Mucosa of gallbladder (tissue), 1 donor: Measurements from ENCODE around the gene TULP3. TPM values are rescaled to one million over a fixed set of nuclear protein-coding genes. Genes with fewer than 3 reads are reported as not detected.

Experiments used
- DNase-seq: peaks from one replicate; pipeline ENCODE4 v3.0.0-alpha.2; 2020; ENCODE audit warnings: low spot score
- total RNA-seq: library from RNA; stranded (reverse); gene quantifications from one replicate; pipeline ENCODE4 v1.2.1, GENCODE V29; 2021
- donor health status: DM: no; HTN: no; CAD: no.

Gene TULP3
- total RNA-seq, 1 donor from 2014 or later: 20.7 TPM

DNA sequence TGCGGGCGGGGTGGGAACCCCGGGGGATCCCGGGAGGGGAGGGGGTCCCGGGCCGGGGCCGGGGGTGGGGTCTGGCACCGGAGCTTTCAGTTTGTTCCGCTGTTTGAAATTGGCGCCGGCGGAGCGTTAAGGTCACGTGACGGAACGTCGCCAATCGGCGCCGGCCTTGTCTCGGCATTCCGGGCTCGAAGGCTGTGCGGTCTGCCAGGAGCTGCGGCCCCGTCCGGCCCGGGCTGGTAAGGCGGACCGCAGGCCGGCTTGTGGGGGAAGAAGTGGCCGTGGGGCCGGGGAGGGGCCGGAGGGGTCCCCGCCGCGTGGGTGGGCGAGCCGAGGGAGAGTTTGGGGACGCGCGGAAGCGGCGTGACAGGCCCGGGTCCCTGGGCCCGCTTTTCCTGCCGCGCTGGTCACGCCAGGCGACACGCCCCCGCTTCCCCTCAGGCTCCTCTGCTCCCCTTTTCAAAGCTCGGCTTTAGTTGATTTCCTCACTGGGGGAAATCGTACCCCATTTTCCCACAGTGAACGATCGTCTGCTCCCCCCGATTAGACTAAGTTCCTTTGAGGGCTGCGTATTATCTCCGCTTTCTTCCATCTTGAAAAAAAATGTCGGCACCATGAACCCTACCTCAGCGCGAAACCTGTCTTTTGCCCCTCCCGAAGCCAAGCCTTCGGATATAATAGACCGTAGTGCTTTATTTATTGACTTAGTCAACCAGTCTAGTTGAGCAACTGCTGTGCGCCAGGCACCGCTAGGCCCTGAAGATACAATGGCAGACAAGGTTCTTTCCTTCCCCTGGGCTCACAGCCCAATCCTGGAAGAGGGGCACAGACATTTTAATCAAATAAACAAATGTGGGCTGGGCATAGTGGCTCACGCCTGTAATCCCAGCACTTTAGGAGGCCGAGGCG is 13.4 kb upstream of the TULP3 start, which contains the start of the genes FOXM1 and RHNO1:
Gene FOXM1 (minus strand): TSS at position 128 of the 906 bp plus-strand sequence. CDS start 2,696 bp downstream, outside the sequence.
Gene RHNO1 (plus strand): TSS at position 177 of the 906 bp plus-strand sequence. CDS start 8,144 bp downstream, outside the sequence.
- peak; percentile 94 for DNase-seq

DNA sequence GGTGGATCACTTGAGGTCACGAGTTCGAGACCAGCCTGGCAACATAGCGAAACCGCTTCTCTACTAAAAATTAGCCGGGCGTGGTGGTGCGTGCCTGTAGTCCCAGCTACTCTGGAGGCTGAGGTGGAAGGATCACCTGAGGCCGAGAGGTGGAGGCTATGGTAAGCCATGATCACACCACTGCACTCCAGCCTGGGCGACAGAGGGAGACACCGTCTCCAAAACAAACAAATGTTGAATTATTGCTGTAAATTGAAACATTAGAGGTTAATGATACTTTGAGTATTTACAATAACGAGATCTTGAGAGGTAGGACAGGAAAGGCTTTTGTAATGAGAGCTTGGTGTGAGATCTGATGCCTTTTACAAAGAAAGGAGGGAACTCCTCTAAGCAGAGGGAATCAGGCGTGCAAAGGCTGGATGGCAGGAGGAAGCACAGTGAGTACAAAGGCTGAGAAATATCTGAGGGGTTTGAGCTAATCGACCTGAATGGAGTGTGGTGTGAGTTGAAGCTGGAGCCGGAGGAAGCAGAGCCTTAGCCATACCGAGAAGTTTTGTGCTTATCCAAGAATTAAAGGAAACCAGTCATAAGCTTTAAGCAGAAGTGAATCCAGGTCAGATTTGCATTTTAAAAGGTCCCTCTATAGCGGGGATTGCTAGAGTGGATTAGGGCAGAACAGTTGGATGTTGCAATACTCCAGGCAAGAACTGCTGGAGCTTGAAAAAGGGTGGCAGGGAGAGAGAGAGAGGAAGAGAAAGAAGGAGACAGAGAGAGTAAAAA is 12.5 kb upstream of the TULP3 start:
- no peak for DNase-seq

DNA sequence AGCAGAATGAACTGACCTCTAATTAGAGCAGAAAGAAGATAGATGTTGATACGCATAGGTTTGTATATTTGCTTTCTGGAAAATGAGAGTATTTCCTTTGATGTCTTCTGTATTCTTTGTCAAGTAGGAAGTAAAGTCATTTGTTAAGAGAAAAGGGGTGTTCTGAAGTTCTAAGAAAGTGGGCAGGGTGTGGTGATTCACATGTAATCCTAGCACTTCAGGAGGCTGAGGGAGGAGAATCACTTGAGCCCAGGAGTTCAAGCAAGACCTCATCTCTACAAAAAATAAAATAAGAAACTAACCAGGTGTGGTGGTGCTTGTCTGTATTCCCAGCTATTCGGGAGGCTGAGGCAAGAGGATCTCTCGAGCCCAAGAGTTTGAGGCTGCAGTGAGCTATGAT is 10.8 kb upstream of the TULP3 start:
- DNase-seq: no peak

DNA sequence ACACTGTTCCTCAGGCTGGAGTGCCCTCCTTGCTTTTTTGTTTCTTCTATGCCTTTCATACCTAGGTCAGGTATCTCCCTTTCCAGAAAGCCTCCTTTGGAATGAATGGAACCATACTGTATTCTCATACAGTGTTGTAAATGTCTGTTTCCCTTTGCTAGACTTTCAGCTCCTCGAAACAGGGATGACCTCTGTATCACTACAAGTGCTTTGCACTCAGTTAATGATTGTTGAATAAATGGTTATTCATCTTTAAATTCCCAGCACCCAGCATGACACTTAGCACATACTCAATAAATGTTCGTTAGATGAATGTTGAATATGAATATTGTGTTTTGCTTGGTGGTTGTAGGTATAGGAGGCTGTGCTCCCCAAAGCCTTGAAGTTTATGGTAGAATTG is 5.9 kb upstream of the TULP3 start:
- no peak for DNase-seq

DNA sequence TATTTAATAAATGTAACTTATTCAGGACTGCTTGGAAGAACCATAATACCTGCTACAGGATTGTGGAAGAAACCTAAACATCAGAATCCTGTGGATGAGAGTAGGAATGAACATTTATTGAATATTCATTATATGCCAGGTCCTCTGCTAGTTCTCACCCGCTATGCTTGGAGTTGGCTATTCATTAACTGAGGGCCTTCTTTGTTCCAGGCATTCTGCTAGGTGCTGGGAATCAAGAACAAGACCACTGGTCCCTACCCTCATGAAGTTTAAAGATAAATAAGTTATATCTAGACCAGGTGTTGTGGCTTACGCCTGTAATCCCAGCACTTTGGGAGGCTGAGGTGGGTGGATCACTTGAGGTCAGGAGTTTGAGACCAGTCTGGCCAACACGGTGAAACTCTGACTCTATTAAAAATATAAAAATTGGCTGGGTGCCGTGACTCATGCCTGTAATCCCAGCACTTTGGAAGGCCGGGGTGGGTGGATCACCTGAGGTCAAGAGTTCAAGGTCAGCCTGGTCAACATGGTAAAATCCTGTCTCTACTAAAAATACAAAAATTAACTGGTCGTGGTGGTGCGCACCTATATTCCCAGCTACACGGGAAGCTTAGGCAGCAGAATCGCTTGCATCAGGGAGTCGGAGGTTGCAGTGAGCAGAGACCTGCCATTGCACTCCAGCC is 3.8 kb upstream of the TULP3 start:
- no peak for DNase-seq

DNA sequence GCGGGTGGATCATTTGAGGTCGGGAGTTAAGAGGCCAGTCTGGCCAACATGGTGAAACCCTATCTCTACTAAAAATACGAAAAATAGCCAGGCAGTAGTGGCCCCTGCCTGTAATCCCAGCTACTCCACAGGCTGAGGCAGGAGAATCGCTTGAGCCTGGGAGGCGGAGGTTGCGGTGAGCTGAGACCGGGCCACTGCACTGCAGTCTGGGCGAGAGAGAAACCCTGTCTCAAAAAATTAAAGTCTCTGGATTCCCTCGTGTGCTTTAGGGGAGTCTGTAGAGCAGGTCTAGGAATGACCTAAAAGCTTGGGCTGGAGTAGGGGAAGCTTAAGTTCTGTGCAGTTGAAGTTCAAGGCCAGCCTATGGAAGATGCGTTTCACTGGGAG is 697 bp upstream of the TULP3 start:
- no peak for DNase-seq

DNA sequence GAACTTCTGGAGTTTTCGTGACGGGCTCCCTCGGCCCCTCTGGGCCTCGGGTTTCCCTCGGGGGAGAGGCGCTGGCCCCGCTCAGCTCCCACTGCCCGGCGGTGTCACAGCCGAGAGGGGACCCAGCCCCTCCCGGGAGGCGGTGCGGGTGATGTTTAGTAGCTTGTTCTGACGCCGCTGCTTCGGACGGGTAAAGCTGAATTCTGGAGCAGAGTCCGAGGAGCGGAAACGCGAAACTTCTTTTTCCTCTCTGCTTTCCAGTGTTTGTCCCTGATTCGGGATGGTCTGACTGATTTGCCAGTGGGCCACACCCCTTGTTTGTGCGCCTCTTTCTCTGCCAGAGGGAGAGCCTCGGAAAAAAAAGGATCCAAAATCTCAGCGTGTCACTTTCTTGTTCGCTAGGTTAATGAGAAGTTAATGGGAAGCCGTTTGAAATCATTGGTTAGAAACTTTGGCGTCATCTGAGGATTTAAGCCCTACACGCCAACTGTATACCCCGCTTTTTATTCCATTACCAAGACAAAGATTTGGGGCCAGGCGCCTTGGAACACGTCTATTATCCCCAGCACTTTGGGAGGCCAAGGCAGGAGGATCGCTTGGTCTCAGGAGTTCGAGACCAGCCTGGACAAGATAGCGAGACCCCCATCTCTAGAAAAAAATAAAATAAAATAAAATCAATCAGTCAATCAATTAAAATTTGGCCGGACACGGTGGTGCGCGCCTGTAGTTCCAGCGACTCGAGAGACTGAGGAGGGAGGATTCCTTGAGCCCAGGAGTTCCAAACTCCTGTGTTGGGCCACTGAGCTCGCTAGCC is 756 bp downstream of the TULP3 start:
- peak; percentile 37 for DNase-seq

DNA sequence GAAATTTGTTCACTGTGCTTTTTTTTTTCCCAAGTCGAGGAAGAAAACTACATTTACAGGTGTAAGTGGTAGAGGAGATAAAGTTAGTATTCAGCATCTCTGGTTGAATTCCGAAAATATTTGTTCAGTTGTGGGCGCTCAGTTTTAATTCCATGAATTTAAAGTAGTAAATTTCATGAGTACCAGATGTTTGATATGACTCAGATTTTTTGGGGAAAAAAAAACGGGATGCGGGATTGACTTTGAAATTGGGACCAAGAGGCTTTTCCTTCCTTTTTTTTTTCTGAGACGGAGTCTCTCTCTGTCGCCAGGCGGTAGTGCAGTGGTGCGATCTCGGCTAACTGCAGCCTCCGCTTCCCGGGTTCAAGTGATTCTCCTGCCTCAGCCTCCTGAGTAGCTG is 1.6 kb downstream of the TULP3 start:
- no peak for DNase-seq

DNA sequence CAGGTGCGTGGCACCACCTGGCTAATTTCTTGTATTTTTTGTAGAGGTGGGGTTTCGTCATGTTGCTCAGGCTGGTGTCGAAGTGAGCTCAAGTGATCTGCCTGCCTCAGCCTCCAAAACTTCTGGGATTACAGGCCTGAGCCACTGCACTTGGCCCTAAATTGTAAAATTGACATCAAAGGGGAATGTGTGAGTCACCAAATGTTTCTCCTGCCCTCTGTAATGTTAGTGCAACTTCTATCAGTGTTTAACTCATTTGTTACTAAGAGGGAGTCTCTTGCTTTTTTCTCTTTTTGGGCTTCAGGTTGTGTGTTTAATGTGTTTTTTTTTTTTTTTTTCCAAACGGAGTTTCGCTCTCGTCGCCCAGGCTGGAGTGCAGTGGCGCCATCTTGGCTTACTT is 2.3 kb downstream of the TULP3 start:
- no peak for DNase-seq

DNA sequence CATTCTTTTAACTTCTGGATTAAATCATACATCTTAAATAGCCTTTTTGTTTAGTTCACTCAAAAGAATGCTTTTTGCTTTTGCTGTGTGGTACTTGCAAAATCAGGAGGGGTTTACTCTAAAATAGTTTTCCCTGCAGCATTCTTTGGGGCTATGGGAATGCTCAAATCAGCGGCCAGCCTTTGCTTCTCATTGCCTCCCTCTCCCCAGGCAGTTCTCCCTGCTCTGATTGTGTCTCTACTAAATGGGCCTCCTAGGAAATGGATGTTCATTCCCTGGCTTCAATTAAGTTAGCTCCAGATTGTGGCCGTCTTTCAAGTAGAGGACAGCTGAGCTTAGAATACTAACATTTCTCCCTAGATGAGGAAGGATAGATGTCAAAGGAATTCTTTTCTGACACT is 4.4 kb downstream of the TULP3 start:
- no peak for DNase-seq

DNA sequence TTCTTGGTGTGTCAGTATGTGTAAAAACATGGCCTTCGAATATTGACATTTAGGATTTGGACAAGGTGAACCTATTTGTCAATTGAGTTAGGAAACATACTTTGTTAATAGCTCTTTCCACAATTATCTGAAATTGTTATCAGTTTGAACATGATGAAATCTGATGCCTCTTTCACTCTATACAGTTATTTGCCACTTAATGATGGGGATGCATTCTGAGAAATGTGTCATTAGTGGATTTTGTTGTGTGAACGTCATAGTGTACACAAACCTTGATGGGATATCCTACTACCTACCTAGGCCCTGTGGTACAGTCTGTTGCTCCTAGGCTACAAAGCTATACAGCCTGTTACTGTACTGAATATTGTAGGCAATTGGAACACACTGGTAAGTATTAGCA is 4.8 kb downstream of the TULP3 start:
- no peak for DNase-seq

DNA sequence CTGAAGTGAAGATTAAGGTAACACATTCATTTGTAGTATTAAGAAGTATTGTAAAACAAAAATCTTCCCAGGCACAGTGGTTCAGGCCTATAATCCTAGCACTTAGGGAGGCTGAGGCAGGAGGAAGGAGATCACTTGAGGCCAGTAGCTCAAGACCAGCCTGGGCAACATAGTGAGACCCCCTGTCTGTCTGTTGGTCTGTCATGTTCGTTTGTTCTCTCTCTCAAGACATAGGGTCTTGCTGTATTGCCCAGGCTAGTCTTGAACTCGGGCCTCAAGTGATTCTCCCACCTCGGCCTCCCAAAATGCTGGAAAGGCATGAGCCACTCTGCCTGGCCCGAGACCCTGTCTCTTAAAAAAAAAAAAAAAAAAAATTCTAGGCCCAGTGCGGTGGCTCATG is 6.7 kb downstream of the TULP3 start:
- DNase-seq: no peak

DNA sequence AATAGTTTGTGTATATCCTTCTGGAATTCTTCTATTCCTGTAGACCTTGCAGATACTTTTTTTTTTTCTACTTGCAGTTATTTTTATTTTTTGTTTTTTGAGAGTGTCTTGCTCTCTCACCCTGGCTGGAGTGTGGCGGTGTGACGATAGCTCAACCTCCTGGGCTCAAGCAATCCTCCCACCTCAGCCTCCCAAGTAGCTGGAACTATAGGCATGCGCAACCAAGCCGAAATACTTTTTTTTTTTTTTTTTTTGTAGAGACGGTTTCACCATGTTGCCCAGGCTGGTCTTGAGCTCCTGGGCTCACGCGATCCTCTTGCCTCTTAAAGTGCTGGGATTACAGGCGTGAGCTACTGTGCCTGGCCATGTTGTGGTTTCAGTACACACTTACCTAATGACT is 10.0 kb downstream of the TULP3 start:
- no peak for DNase-seq

DNA sequence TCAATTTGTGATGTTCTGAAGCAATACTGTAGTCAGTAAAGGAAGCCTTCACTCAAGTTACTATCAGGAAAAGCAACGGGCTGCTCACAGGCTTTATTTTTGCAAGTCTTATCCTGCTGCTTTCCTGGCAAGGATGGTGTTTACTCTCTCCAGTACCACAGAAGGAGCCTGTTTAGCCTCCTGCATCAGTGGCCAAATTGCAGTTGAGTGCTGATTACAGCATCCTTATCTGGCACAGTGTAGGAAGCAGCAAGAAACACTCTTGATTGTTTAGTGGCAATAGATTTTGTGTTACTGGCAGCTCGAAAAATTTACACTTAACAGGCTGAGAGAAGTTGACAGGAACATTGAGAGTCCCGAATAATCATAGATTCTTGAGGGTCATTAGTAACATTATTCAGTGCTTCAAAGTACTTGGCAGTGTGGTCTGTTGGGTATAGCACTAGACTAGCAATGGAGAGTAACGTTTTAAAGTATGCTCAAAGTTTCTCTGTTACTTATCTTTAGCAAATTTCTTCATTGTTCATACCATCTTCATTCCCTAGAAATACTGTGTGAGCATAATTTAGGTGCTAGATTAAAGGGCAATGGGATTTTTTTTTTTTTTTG is 11.7 kb downstream of the TULP3 start:
- peak; percentile 19 for DNase-seq

DNA sequence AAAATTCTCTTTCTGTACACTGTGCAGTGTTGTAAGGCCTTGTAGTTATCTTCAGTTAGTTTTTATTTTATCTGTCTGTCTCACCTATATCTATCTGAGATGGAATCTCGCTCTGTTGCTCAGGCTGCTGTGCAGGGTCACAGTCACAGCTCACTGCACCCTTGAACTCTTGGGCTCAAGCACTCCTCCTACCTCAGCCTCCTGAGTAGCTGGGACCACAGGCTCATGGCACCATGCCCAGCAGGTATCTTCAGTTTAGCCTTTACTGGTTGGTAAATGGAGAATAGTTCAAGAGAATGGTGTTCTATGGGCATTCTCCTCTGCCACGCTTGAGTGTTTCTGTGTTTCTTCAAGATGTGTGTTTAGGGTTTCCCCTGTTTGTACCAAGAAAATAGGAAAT is 13.6 kb downstream of the TULP3 start:
- no peak for DNase-seq

DNA sequence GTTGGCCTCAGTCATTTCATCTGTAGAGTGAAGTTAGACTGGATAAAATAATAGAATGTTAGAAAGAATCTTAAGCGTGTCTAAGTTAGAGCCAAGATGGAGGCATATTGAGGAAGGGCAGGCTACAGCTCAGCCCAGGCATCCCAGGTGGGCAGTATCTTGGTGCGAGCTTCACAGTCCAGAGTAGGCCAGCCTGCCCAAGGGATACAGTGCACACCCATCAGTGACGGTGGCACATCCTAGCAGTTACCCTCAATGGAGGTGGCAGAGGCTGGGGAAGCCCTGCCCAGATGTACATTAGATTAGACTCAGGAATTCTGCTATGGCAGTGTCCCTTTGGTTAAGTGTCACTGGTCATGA is 21.5 kb downstream of the TULP3 start:
- no peak for DNase-seq

DNA sequence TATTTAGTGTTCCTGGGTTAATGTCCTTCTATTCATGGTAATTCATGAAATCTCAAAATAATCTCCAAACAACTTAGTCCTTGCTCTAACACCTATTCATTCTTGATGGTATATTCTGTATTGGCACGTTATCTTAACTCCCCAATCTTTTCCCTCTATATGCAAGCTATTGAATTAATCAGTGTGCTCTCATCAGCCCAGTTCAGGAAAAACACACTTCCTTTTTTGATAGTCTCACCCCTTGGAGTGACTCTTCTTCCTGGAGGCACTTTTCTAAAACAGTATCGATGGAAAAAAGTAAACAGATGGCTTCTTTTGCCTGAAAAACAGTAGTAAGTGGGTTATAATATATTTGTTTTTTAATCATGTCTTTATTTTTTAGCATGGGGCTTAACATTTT is 28.6 kb downstream of the TULP3 start:
- DNase-seq: no peak

DNA sequence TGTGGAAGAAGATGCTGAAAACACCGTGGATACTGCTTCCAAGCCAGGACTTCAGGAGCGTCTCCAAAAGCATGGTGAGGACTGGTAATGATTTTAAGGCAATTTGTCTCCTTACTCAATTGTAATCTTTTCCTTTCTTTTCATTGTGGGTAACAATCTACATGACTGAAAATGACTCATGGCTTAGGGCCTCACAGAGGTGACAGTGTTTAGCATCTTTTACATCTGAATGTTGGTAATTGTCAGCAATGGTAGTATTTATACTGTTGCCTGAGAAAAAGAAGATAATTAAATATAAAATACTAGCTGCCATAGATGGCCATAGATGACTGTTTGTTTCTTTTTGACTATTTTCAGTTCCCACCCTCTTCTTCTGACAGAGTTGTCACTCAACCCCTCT is 31.6 kb downstream of the TULP3 start:
- DNase-seq: no peak

DNA sequence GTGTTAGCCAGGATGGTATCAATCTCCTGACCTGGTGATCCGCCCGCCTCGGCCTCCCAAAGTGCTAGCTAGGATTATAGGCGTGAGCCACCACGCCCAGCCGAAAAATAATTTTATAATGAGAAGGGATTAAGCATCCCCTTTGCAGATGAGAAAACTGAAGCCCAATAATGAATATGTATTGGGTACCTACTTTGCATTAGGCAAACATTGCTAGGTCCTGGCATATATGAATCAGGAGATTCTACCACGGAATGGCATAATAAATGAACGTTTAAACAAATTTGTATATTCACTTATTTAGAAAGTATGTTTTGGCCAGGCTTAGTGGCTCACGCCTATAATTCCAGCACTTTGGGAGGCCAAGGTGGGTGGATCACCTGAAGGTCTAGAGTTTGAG is 32.4 kb downstream of the TULP3 start:
- DNase-seq: no peak

DNA sequence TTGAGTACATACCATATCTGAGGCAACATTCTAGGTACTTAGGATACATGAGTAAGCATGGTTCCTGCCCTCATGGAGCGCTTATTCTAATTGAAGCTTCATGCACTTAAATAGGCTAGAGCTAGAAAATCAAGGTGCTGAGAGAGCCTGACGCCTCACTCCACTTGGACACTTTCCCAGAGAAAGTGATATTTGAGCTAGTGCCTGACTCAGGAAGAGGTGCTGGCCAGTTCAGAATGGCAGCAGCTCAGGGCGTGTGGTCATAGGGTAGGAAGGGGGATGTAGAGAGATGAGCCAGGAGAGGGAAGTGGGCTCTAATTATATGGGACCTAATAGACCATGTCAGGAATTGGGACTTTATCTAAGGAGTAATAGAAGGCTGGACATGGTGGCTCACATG is 33.3 kb downstream of the TULP3 start:
- no peak for DNase-seq
